HG03095 (cell line): Measurements from ENCODE around the gene KIR2DL3.
"Not testable (repeated sequence)": the region's sequence is repeated elsewhere in the genome, so short reads cannot be mapped to it uniquely, and the experiment has no call there.

Experiments used
- ATAC-seq: cut with Tn5 transposase; IDR thresholded peaks from one replicate; pipeline ENCODE4 v1.9.1; 2021; ENCODE audit warnings: moderate library complexity; ENCODE audit not compliant: unreplicated experiment

The KIR2DL3 gene

GRCh38 chr19:54741950-54742349, 3.6 kb downstream of the KIR2DL3 start:
- ATAC-seq = not testable (repeated sequence)

- ATAC-seq = not testable (repeated sequence)
Observed at GRCh38 chr19:54744080-54744479, 5.8 kb downstream of the KIR2DL3 start.

DNA sequence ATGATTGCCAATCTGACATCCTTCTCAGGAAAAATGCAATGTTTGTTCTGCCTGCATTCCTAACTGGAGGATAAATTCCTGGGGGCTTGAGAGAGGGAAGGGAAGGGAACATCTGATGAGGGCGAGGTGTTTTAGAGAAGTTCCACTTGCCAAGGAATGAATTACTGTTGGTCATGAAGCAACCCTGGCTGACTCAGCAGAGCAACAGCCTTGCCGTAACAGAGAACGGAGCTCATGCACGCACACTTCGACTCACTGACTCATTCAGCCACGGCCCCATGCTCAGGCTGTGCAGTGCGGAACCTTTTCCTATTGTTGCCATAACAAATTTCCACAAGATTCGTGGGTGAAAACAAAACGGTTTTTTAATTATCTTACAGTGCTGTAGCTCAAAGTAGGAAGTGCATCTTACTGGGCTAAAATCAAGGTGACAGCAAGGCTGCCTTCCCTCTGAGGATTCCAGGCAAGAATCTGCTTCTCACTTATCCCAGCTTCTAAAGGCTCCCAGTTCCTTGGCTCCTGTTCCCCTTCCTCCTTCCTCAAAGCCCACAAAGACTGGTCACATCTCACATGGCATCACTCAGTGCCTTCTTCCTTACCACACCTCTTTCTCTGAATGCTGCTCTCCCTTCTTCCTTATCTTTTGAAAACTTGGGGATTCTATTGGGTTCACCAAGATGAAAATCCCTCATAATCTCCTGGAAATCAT, 9.5 kb downstream of the KIR2DL3 start:
- not testable (repeated sequence) for ATAC-seq

- ATAC-seq = not testable (repeated sequence)
Observed at GRCh38 chr19:54750276-54750675, 12.0 kb downstream of the KIR2DL3 start.

- not testable (repeated sequence) for ATAC-seq
Observed at GRCh38 chr19:54756204-54757110, 18.1 kb downstream of the KIR2DL3 start.

DNA sequence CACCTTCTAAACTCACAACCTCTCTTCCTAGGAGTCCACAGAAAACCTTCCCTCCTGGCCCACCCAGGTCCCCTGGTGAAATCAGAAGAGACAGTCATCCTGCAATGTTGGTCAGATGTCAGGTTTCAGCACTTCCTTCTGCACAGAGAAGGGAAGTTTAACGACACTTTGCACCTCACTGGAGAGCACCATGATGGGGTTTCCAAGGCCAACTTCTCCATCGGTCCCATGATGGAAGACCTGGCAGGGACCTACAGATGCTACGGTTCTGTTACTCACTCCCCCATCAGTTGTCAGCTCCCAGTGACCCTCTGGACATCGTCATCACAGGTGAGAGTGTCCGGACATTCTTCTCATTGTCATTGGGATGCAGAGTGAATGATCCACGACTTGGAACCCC, 20.3 kb downstream of the KIR2DL3 start:
- not testable (repeated sequence) for ATAC-seq

DNA sequence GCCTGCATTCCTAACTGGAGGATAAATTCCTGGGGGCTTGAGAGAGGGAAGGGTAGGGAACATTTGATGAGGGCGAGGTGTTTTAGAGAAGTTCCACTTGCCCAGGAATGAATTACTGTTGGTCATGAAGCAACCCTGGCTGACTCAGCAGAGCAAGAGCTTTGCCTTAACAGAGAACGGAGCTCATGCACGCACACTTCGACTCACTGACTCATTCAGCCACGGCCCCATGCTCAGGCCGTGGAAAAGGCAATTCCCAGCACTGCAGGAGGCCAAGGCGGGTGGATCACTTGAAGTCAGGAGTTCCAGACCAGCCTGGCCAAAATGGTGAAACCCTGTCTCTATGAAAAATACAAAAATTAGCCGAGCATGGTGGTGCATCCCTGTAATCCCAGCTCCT, 25.9 kb downstream of the KIR2DL3 start:
- ATAC-seq = not testable (repeated sequence)

- not testable (repeated sequence) for ATAC-seq
Observed at GRCh38 chr19:54766464-54766863, 28.2 kb downstream of the KIR2DL3 start.

DNA sequence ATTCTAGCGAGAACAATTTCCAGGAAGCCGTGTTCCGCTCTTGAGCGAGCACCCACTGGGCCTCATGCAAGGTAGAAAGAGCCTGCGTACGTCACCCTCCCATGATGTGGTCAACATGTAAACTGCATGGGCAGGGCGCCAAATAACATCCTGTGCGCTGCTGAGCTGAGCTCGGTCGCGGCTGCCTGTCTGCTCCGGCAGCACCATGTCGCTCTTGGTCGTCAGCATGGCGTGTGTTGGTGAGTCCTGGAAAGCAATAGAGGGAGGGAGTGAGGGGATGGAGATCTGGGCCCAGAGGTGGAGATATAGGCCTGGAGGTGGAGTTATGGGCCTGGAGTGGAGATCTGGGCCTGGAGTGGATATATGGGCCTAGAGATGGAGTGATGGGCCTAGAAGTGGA, 31.3 kb downstream of the KIR2DL3 start, which contains the start of gene KIR2DL1:
Gene KIR2DL1 (plus strand): TSS at position 148 of the 400 bp plus-strand sequence. CDS start 58 bp downstream, at position 206.
- ATAC-seq = not testable (repeated sequence)

- not testable (repeated sequence) for ATAC-seq
Observed at GRCh38 chr19:54770511-54770910, 32.2 kb downstream of the KIR2DL3 start.

- not testable (repeated sequence) for ATAC-seq
Observed at GRCh38 chr19:54771018-54771960, 33.0 kb downstream of the KIR2DL3 start.

DNA sequence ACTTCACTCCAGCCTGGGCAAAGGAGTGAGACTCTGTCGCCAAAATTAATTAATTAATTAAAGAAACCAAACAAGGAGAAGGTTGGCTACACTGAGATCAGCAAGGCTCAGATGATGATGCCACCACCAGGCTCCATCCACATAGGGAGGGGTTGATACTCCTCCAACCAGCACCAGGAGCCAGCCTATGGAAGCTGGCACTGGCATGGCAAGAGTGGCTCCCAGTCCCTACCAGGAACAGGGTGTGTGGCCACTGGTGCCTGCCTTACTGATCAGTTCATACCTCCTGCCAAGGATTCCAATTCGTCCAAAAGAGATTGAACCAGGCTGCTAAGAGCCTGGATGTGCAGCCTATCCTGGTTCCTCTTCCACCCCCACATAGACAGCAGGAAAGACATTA, 34.4 kb downstream of the KIR2DL3 start:
- ATAC-seq = not testable (repeated sequence)

GRCh38 chr19:54775095-54775815, 36.9 kb downstream of the KIR2DL3 start:
- ATAC-seq = not testable (repeated sequence)

GRCh38 chr19:54775830-54776229, 37.5 kb downstream of the KIR2DL3 start:
- not testable (repeated sequence) for ATAC-seq

- ATAC-seq = not testable (repeated sequence)
Observed at GRCh38 chr19:54777851-54778250, 39.5 kb downstream of the KIR2DL3 start.

GRCh38 chr19:54778896-54779295, 40.6 kb downstream of the KIR2DL3 start:
- ATAC-seq = not testable (repeated sequence)

DNA sequence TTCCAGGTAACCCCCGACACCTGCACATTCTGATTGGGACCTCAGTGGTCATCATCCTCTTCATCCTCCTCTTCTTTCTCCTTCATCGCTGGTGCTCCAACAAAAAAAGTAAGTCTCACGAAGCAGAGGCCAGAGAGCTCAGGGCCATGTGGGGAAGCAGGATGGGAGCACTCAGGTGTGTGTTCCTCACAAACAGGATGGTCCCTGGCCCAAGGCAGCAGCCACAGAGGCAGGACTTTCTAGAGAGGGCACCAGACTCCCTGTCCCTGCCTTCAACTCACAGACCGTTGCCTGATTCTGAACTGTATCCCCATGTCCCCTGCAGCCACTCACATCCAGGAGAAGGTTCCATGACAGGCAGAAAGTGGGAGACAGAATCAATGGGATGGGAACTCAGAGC, 44.6 kb downstream of the KIR2DL3 start:
- not testable (repeated sequence) for ATAC-seq

GRCh38 chr19:54786091-54786723, 47.9 kb downstream of the KIR2DL3 start:
- not testable (repeated sequence) for ATAC-seq

DNA sequence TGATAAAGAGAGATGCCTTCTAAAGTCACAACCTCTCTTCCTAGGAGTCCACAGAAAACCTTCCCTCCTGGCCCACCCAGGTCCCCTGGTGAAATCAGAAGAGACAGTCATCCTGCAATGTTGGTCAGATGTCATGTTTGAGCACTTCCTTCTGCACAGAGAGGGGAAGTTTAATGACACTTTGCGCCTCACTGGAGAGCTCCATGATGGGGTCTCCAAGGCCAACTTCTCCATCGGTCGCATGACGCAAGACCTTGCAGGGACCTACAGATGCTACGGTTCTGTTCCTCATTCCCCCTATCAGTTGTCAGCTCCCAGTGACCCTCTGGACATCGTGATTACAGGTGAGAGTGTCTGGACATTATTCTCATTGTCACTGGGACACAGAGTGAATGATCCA, 49.8 kb downstream of the KIR2DL3 start:
- not testable (repeated sequence) for ATAC-seq
